Activated CD4-positive, alpha-beta memory T cell treated with anti-CD3 and anti-CD28 coated beads for 36 hours (primary cell): Measurements from ENCODE around the gene ARR3. TPM values are rescaled to one million over a fixed set of nuclear protein-coding genes. Genes with fewer than 3 reads are reported as not detected.
"Not testable (repeated sequence)": the region's sequence is repeated elsewhere in the genome, so short reads cannot be mapped to it uniquely, and the experiment has no call there.

Source experiments
- CTCF ChIA-PET: fragments of 350-600 bp; sonication (Branson Sonifier 250); formaldehyde crosslinking; loops from one replicate; lab custom pipeline; 2021; ENCODE audit warnings: antibody characterized with exemption, inconsistent platforms; lab: Charles Lee
- POLR2A ChIA-PET: fragments of 350-600 bp; sonication (Branson Sonifier 250); formaldehyde crosslinking; loops from one replicate; lab custom pipeline; 2021; ENCODE audit warnings: antibody characterized with exemption; lab: Charles Lee
- DNase-seq: peaks from one replicate; pipeline ENCODE4 v3.0.0-alpha.2; 2020
- H3K27ac Mint-ChIP-seq: one replicate; pipeline ENCODE4 v1.8.0; 2021; ENCODE audit warnings: mixed read lengths
- H3K27me3 Mint-ChIP-seq: one replicate; pipeline ENCODE4 v1.8.0; 2021; ENCODE audit warnings: mixed read lengths
- H3K36me3 Mint-ChIP-seq: one replicate; pipeline ENCODE4 v1.8.0; 2021; ENCODE audit warnings: mixed read lengths
- H3K4me1 Mint-ChIP-seq: one replicate; pipeline ENCODE4 v1.8.0; 2021; ENCODE audit warnings: low read depth, mixed read lengths
- H3K4me3 Mint-ChIP-seq: one replicate; pipeline ENCODE4 v1.8.0; 2021; ENCODE audit warnings: mild to moderate bottlenecking, mixed read lengths
- H3K9me3 Mint-ChIP-seq: one replicate; pipeline ENCODE4 v1.8.0; 2021; ENCODE audit warnings: mixed read lengths
- intact Hi-C: fragments of 100-400 bp; cut with micrococcal nuclease; formaldehyde crosslinking; loops from one replicate; pipeline ENCODE4 v1.15.1; 2023
- total RNA-seq, 2 experiments: library from RNA; stranded (reverse); gene quantifications; one replicate each; pipeline ENCODE4 v1.2.3, GENCODE V29; 2021

ARR3 gene
- total RNA-seq, result not detected

GRCh38 chrX:70268034-70268433 is at the start of gene ARR3:
ARR3 (plus strand) TSS chrX:70268334; CDS start chrX:70269386, 1,052 bp downstream.
- Mint-ChIP-seq H3K27ac (no peak within 1 kb of the TSS), H3K9me3 (no peaks in the 10 kb centered on the region), H3K4me3 (no peak within 1 kb of the TSS), H3K36me3 (no peaks in the 10 kb centered on the region), H3K4me1 (no peaks in the 10 kb centered on the region), H3K27me3 (no peaks in the 10 kb centered on the region)
- ChIA-PET CTCF (interaction anchor here (1.1 kb wide), 1 partner anchor 16 kb away, joined by 5 read pairs; no protein-coding TSS in a partner anchor), POLR2A (no interaction called here)
- DNase-seq, result no peak
- intact Hi-C loops, result no loop called here

GRCh38 chrX:70219938-70220764 is 48.0 kb upstream of the ARR3 start:
- CTCF ChIA-PET, result no interaction called here
- Mint-ChIP-seq H3K9me3 (no peaks in the 10 kb centered on the region), H3K27ac (no peak overlapping the region), H3K4me3 (no peak overlapping the region), H3K27me3 (no peaks in the 10 kb centered on the region), H3K4me1 (no peaks in the 10 kb centered on the region), H3K36me3 (no peaks in the 10 kb centered on the region)
- intact Hi-C loops, result no loop called here
- DNase-seq, result no peak
- POLR2A ChIA-PET, result no interaction called here

- H3K36me3 Mint-ChIP-seq, result no peaks in the 10 kb centered on the region
- H3K4me1 Mint-ChIP-seq, result no peaks in the 10 kb centered on the region
- DNase-seq, result no peak
- CTCF ChIA-PET, result no interaction called here
- no peaks in the 10 kb centered on the region for H3K9me3 Mint-ChIP-seq
- intact Hi-C loops, result no loop called here
- H3K27ac Mint-ChIP-seq, result no peak overlapping the region
- POLR2A ChIA-PET, result no interaction called here
- no peak overlapping the region for H3K4me3 Mint-ChIP-seq
- H3K27me3 Mint-ChIP-seq, result no peaks in the 10 kb centered on the region
Measured at GRCh38 chrX:70226048-70226447, 42.1 kb upstream of the ARR3 start.

- intact Hi-C loops, result no loop called here
- no peak overlapping the region for H3K27ac Mint-ChIP-seq
- POLR2A ChIA-PET, result no interaction called here
- no peaks in the 10 kb centered on the region for H3K9me3 Mint-ChIP-seq
- H3K4me3 Mint-ChIP-seq, result no peak overlapping the region
- H3K36me3 Mint-ChIP-seq, result no peaks in the 10 kb centered on the region
- H3K4me1 Mint-ChIP-seq, result peaks cover 1% of the 10 kb centered on the region
- CTCF ChIA-PET, result no interaction called here
- H3K27me3 Mint-ChIP-seq, result no peaks in the 10 kb centered on the region
- DNase-seq, result no peak
Measured at GRCh38 chrX:70226687-70227086, 41.4 kb upstream of the ARR3 start.

- CTCF ChIA-PET, result no interaction called here
- H3K4me3 Mint-ChIP-seq, result no peak overlapping the region
- H3K9me3 Mint-ChIP-seq, result no peaks in the 10 kb centered on the region
- intact Hi-C loops, result no loop called here
- no peaks in the 10 kb centered on the region for H3K36me3 Mint-ChIP-seq
- H3K27ac Mint-ChIP-seq, result no peak overlapping the region
- POLR2A ChIA-PET, result no interaction called here
- H3K27me3 Mint-ChIP-seq, result no peaks in the 10 kb centered on the region
- no peak for DNase-seq
- H3K4me1 Mint-ChIP-seq, result peaks cover 12% of the 10 kb centered on the region
Measured at GRCh38 chrX:70231666-70232065, 36.5 kb upstream of the ARR3 start.

- POLR2A ChIA-PET, result no interaction called here
- CTCF ChIA-PET, result no interaction called here
- H3K27ac Mint-ChIP-seq, result no peak within 1 kb of the TSS
Measured at GRCh38 chrX:70234355-70234754, 33.8 kb upstream of the ARR3 start, which contains the start of gene AWAT1. AWAT1 (plus strand) TSS chrX:70234655; CDS start chrX:70234696, 41 bp downstream.

GRCh38 chrX:70240751-70241150 is 27.4 kb upstream of the ARR3 start:
- Mint-ChIP-seq H3K27ac (no peak overlapping the region), H3K4me1 (peaks cover 4% of the 10 kb centered on the region), H3K36me3 (no peaks in the 10 kb centered on the region), H3K9me3 (no peaks in the 10 kb centered on the region), H3K27me3 (no peaks in the 10 kb centered on the region), H3K4me3 (no peak overlapping the region)
- no peak for DNase-seq
- POLR2A ChIA-PET, result no interaction called here
- intact Hi-C loops, result no loop called here
- CTCF ChIA-PET, result no interaction called here

More at GRCh38 chrX:70234355-70234754, 33.8 kb upstream of the ARR3 start, which contains the start of gene AWAT1:
- H3K36me3 Mint-ChIP-seq, result no peaks in the 10 kb centered on the region
- no peaks in the 10 kb centered on the region for H3K27me3 Mint-ChIP-seq
- no peak within 1 kb of the TSS for H3K4me3 Mint-ChIP-seq
- intact Hi-C loops, result no loop called here
- no peak for DNase-seq
- no peaks in the 10 kb centered on the region for H3K9me3 Mint-ChIP-seq
- H3K4me1 Mint-ChIP-seq, result peaks cover 16% of the 10 kb centered on the region

GRCh38 chrX:70241501-70241900 is 26.6 kb upstream of the ARR3 start:
- H3K9me3 Mint-ChIP-seq, result no peaks in the 10 kb centered on the region
- no peak overlapping the region for H3K27ac Mint-ChIP-seq
- CTCF ChIA-PET, result no interaction called here
- H3K4me1 Mint-ChIP-seq, result peaks cover 4% of the 10 kb centered on the region
- POLR2A ChIA-PET, result no interaction called here
- H3K4me3 Mint-ChIP-seq, result no peak overlapping the region
- no peak for DNase-seq
- no peaks in the 10 kb centered on the region for H3K36me3 Mint-ChIP-seq
- H3K27me3 Mint-ChIP-seq, result no peaks in the 10 kb centered on the region
- intact Hi-C loops, result no loop called here

- intact Hi-C loops, DNase-seq, H3K27ac Mint-ChIP-seq, POLR2A ChIA-PET, CTCF ChIA-PET, H3K4me3 Mint-ChIP-seq, H3K27me3 Mint-ChIP-seq, H3K9me3 Mint-ChIP-seq, H3K36me3 Mint-ChIP-seq, H3K4me1 Mint-ChIP-seq: not testable (repeated sequence)
Measured at GRCh38 chrX:70243601-70244000, 24.5 kb upstream of the ARR3 start.

GRCh38 chrX:70244881-70245280 is 23.3 kb upstream of the ARR3 start:
- DNase-seq, result no peak
- Mint-ChIP-seq H3K4me3 (no peak overlapping the region), H3K4me1 (no peaks in the 10 kb centered on the region), H3K36me3 (no peaks in the 10 kb centered on the region), H3K27ac (no peak overlapping the region), H3K9me3 (no peaks in the 10 kb centered on the region), H3K27me3 (no peaks in the 10 kb centered on the region)
- ChIA-PET CTCF (no interaction called here), POLR2A (no interaction called here)
- intact Hi-C loops, result no loop called here

GRCh38 chrX:70247252-70247651 is 20.9 kb upstream of the ARR3 start:
- Mint-ChIP-seq H3K4me3 (no peak overlapping the region), H3K36me3 (no peaks in the 10 kb centered on the region), H3K4me1 (no peaks in the 10 kb centered on the region), H3K27ac (no peak overlapping the region), H3K9me3 (no peaks in the 10 kb centered on the region), H3K27me3 (no peaks in the 10 kb centered on the region)
- ChIA-PET POLR2A (no interaction called here), CTCF (no interaction called here)
- intact Hi-C loops, result no loop called here
- DNase-seq, result no peak

- Mint-ChIP-seq H3K4me1 (peaks cover 16% of the 10 kb centered on the region), H3K27ac (no peak overlapping the region), H3K4me3 (no peak overlapping the region), H3K9me3 (no peaks in the 10 kb centered on the region), H3K27me3 (no peaks in the 10 kb centered on the region), H3K36me3 (no peaks in the 10 kb centered on the region)
- CTCF ChIA-PET, result interaction anchor here (0.8 kb wide), 1 partner anchor 15 kb away, joined by 5 read pairs; the partner anchor contains the start of gene ARR3
- POLR2A ChIA-PET, result no interaction called here
- DNase-seq, result no peak
- intact Hi-C loops, result no loop called here
Measured at GRCh38 chrX:70252491-70252890, 15.6 kb upstream of the ARR3 start.
